Measurements from ENCODE around the gene DBX1.
A peak's percentile ranks its signal among the peaks of the same experiment; 100 is the strongest.

Gene DBX1

GRCh38 chr11:20120134-20120925 lies 39.9 kb downstream of the DBX1 start:
- no peak for DNase-seq

GRCh38 chr11:20119315-20119714 lies 41.0 kb downstream of the DBX1 start:
- no peak for DNase-seq

DNA sequence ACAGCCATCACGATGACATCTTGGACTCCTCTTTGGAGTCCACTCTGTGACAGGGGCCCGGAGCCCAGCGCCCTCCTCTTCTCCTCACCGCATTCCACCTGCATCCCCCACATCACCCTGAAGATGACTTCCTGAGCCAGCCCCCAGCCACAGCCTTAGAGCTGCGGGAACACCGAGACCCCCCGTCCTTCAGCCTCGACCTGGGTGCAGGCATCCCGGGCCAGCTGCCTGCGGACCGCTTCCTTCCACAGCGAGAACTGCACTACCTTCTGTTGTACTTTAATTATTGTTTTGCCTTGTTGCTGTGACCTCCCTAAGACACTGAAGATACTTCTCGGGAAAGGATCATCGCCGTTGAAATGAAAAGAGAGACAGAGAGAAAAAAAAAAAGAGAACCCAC lies 42.1 kb downstream of the DBX1 start:
- DNase-seq, result no peak

DNA sequence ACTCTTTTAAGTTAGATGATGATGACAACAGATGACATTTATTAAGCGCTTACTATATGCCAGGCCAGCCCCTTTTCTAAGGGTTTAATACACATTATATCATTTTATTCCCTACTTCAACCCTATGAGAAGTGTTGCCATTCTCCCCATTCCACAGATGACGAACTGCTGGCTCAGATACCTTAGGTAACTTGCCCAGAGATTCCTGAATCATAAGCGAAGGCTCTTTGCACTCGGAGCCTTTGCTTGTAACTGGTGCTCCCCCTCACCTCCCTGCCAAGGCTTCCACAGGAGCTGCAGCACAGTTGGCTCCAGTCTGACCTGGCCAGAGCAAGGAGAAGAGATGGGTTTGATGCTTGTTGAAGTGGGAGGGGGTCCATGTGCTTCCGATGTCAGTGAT lies 43.0 kb downstream of the DBX1 start:
- no peak for DNase-seq

DNA sequence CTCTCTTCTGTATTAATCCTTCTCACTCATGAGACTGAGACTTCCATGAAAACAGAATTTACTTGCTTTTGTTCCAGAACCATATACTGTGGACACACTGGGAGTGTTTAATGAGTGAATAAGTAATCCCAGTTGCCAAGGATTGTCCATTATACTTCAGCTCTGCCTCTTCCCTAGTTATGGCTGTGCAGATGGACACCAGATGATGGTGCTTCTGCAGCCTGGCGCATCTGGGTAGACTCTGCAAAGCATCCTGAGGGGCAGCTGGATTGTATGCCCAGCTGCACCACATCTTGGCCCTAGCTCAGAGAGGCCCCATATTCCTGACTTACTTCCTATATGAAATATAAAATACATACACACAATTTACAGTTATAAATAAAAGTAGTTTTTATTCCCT lies 43.5 kb downstream of the DBX1 start:
- DNase-seq, result no peak

GRCh38 chr11:20114588-20114987 lies 45.7 kb downstream of the DBX1 start:
- no peak for DNase-seq

- DNase-seq, result no peak
These were observed 47.2 kb downstream of the DBX1 start for GRCh38 chr11:20113149-20113438.

DNA sequence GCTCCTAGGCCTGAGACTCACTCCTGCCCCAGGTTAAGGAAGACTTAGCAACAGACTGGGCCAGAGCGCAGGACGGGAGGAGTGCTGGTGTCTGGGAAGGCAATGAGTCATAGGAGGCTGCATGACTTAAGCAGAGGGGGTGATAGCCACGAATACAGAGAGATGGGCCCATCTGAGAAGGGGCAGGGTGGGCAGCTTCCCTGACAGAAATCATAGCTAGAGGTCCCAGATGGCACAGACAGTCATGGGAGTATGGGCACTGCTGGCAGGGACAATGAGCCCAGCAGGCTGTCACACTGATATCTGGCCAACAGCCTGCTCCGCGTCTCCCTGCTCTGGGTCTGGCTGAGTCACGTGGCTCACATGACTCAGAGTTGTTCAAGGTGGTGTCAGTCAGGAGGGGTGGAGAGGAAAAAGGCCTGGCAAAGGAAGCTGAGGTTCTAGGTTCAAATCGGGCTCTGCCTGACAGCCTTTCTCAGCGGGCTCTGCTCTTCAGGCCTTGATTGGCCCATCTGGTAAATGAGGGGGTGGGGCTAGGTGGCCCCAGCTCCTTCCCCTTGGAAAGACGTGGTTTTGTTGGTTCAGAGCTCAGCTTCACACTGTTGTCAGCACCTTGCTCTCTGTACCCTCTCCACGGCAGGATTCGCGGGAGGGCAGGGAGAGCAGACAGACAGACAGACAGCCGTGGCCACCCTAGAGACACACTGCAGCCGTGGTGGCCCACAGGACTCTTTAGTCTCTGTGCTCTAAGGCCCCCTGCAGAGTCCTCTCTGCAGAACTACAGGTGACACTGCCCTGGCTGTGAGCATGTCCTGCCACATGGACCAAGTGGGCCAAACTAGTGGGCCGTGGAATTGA lies 47.8 kb downstream of the DBX1 start:
- no peak for DNase-seq

- no peak for DNase-seq
These were observed 48.4 kb downstream of the DBX1 start for GRCh38 chr11:20111871-20112270.

GRCh38 chr11:20110908-20111669 lies 49.2 kb downstream of the DBX1 start:
- peak; percentile 1 for DNase-seq

- no peak for DNase-seq
These were observed 50.4 kb downstream of the DBX1 start for GRCh38 chr11:20109731-20110445.

All from KG1 (cell line).